ENCODE results near the gene KRTAP20-2.

Gene KRTAP20-2

DNA sequence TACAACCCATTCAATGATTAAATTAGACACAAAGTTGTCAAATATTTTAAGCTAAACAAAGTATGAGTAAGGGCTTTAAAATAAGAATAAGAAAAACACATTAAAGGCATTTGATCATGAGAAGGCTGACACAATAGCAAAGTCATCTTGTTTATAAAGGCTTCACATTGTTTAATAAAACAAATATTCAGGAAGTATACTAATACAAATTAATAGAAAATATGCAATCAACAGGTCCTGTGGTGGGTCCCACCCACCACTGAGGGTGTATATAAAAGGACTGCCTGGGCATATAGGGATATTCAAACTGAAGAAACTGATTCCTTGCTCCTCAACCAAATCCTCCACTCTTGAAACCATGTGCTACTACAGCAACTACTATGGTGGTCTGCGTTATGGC is at the start of gene KRTAP20-2:
Gene KRTAP20-2 (plus strand): TSS at position 301 of the 400 bp plus-strand sequence. CDS start 58 bp downstream, at position 359.
- H3K4me3 ChIP-seq (ENCODE audit: low read depth, low read length) = no peak within 1 kb of the TSS
- DNase-seq (ENCODE audit: low read depth, low spot score) = no peak
- in situ Hi-C loops (cut with HindIII; ENCODE audit: low sequenced_read_pairs) = no loop called here
- TF ChIP-seq, protein P1, sequence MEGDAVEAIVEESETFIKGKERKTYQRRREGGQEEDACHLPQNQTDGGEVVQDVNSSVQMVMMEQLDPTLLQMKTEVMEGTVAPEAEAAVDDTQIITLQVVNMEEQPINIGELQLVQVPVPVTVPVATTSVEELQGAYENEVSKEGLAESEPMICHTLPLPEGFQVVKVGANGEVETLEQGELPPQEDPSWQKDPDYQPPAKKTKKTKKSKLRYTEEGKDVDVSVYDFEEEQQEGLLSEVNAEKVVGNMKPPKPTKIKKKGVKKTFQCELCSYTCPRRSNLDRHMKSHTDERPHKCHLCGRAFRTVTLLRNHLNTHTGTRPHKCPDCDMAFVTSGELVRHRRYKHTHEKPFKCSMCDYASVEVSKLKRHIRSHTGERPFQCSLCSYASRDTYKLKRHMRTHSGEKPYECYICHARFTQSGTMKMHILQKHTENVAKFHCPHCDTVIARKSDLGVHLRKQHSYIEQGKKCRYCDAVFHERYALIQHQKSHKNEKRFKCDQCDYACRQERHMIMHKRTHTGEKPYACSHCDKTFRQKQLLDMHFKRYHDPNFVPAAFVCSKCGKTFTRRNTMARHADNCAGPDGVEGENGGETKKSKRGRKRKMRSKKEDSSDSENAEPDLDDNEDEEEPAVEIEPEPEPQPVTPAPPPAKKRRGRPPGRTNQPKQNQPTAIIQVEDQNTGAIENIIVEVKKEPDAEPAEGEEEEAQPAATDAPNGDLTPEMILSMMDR (IDR thresholded peaks at IDR 0.05; ENCODE audit: low read depth, low read length) = no peak

DNA sequence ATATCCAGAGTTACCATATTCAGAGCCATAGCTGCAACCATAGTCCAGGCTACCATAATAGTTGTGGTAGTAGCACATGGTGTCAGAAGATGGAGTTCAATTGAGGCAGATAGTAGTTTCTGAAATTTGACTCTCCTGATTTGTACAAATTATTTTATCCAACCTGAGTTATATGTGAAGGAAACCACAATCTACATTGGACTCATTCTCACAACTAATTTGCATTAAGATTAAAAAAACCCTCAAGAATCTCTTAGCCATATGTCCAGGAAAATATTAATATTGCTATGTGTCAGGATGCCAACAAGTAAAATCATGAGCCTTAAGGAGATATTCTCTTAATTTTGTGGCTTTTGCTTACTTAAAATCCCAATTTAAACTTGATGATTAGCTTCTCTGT is 44.7 kb upstream of the KRTAP20-2 start, which contains the start of gene KRTAP22-2:
Gene KRTAP22-2 (minus strand): TSS at position 101 of the 400 bp plus-strand sequence.
- in situ Hi-C loops (cut with HindIII; ENCODE audit: low sequenced_read_pairs) = no loop called here
- TF ChIP-seq, protein P1 (IDR thresholded peaks at IDR 0.05; ENCODE audit: low read depth, low read length) = no peak
- no peak for DNase-seq (ENCODE audit: low read depth, low spot score)
- H3K4me3 ChIP-seq (ENCODE audit: low read depth, low read length) = no peak within 1 kb of the TSS

DNA sequence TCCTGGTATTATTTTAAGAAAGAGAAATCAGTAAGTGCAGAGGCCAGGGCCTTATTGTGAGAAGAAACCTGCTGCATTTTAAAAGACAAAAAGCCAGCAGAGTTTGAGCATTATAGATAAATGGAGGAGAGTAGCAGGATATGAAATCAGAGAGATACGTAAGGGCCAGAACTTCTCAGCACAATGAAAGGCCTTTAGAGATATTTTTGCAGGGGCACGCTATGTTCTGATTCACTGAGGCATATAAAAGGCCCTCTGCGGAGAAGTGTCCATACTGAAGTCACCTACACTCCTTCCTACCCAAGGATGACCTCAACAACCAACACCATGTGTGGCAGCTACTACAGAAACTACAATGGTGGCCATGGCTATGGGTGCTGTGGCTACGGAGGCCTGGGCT is 42.9 kb upstream of the KRTAP20-2 start, which contains the start of gene KRTAP6-3:
Gene KRTAP6-3 (plus strand): TSS at position 301 of the 400 bp plus-strand sequence. CDS start 6 bp downstream, at position 307.
- in situ Hi-C loops (cut with HindIII; ENCODE audit: low sequenced_read_pairs) = no loop called here
- DNase-seq (ENCODE audit: low read depth, low spot score) = no peak
- TF ChIP-seq, protein P1 (IDR thresholded peaks at IDR 0.05; ENCODE audit: low read depth, low read length) = no peak
- no peak within 1 kb of the TSS for H3K4me3 ChIP-seq (ENCODE audit: low read depth, low read length)

DNA sequence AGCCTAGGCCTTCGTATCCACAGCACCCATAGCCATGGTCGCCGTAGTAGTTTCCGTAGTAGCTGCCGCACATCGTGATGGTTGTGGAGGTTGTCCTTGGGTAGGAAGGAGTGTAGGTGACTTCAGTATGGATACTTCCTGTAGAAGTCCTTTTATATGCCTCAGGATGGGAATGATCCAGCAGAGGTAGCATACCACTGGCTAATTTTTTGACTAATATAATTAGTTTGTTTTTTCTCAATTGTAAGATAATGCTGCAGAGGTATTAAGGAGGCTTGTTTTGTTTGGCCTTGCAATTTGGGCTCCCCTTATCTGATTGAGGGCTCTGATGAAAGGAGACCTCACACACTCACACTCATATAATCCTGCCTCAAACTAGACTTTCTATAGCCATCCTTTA is 36.2 kb upstream of the KRTAP20-2 start, which contains the start of gene KRTAP6-2:
Gene KRTAP6-2 (minus strand): TSS at position 101 of the 400 bp plus-strand sequence. CDS start 28 bp downstream, at position 73.
- TF ChIP-seq, protein P1 (IDR thresholded peaks at IDR 0.05; ENCODE audit: low read depth, low read length) = no peak
- H3K4me3 ChIP-seq (ENCODE audit: low read depth, low read length) = no peak within 1 kb of the TSS
- in situ Hi-C loops (cut with HindIII; ENCODE audit: low sequenced_read_pairs) = no loop called here
- no peak for DNase-seq (ENCODE audit: low read depth, low spot score)

DNA sequence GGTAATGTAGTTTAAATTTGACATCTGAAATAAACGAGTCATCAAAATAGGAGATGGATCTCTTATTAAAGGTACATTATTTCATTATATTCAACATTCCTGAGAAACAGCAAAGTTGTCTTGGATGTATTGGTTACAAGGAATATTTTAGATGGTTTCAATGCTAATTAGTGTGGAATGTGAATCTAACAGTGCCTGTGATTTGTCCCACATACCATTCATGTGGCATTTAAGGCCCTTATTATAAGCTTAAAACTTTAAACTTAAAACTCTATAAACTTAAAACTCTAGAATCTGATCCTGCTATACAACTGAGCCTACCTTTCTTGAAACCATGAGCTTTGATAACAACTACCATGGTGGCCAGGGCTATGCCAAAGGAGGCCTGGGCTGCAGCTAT is 34.2 kb upstream of the KRTAP20-2 start, which contains the start of gene KRTAP22-1:
Gene KRTAP22-1 (plus strand): TSS at position 301 of the 400 bp plus-strand sequence.
- no peak for DNase-seq (ENCODE audit: low read depth, low spot score)
- TF ChIP-seq, protein P1 (IDR thresholded peaks at IDR 0.05; ENCODE audit: low read depth, low read length) = no peak
- in situ Hi-C loops (cut with HindIII; ENCODE audit: low sequenced_read_pairs) = no loop called here
- no peak within 1 kb of the TSS for H3K4me3 ChIP-seq (ENCODE audit: low read depth, low read length)

DNA sequence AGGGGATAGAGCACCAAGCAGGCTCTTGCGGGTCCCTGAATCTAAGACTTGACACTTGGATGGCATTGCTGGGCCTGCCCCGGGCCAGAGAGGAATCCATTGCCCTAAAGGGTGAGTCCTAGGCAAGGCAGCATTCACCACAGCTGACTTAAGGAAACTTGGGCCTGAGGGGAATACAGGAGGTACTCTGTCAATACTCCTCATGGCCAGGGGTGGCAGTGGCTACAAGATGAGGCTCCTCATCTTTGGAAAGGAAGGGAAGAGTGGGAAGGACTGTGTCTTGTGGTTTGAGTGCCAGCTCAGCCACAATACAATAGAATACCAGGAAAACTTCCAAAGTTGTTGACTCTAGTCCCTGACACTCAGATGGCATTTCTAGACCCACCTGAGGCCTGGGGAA is 29.0 kb upstream of the KRTAP20-2 start:
- in situ Hi-C loops (cut with HindIII; ENCODE audit: low sequenced_read_pairs) = no loop called here
- no peak for DNase-seq (ENCODE audit: low read depth, low spot score)
- no peak overlapping the region for H3K4me3 ChIP-seq (ENCODE audit: low read depth, low read length)
- TF ChIP-seq, protein P1 (IDR thresholded peaks at IDR 0.05; ENCODE audit: low read depth, low read length) = no peak

Measured in astrocyte of the spinal cord (primary cell).